GM13977 (cell line): ENCODE results near the gene HSD17B10.

ENCODE experiments used
- DNase-seq: peaks from one replicate; pipeline ENCODE4 v3.0.0; 2012; ENCODE audit warnings: low spot score
- in situ Hi-C: fragments of 300-500 bp; cut with MboI; formaldehyde crosslinking; loops from one replicate; pipeline ENCODE4 v1.12.0; 2022; ENCODE audit warnings: low sequenced_read_pairs, low pct_unique_long_range_greater_than_20kb, mixed read lengths, inconsistent platforms; ENCODE audit not compliant: unreplicated experiment
- TF ChIP-seq, protein P1 (sequence below): IDR thresholded peaks from 2 replicates; pipeline ENCODE4 v1.5.1; 2012; ENCODE audit warnings: mild to moderate bottlenecking, control low read depth; ENCODE audit not compliant: insufficient read depth; ENCODE audit errors: extremely low read depth, missing control alignments

HSD17B10 gene

DNA sequence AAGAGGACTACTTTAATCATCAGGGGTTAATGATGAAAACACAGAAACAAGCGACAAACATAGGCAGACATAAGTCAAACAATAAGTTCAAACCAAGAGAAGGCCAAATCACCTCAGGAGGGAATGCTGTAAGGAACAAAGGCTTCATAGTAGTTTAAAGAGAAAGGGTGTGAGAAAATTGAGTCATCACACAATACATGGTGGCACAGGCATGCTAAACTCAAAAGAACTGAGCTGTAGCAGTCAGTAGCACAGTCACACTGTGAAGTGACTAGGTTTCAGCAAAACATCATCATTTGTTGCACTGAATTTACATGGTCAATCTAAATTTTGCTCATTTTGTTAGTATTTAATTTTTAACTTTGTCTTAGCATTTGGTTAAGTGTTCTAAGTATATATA lies 36.0 kb downstream of the HSD17B10 start:
- TF ChIP-seq, protein P1, sequence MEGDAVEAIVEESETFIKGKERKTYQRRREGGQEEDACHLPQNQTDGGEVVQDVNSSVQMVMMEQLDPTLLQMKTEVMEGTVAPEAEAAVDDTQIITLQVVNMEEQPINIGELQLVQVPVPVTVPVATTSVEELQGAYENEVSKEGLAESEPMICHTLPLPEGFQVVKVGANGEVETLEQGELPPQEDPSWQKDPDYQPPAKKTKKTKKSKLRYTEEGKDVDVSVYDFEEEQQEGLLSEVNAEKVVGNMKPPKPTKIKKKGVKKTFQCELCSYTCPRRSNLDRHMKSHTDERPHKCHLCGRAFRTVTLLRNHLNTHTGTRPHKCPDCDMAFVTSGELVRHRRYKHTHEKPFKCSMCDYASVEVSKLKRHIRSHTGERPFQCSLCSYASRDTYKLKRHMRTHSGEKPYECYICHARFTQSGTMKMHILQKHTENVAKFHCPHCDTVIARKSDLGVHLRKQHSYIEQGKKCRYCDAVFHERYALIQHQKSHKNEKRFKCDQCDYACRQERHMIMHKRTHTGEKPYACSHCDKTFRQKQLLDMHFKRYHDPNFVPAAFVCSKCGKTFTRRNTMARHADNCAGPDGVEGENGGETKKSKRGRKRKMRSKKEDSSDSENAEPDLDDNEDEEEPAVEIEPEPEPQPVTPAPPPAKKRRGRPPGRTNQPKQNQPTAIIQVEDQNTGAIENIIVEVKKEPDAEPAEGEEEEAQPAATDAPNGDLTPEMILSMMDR, result no peak
- in situ Hi-C loops, result no loop called here
- no peak for DNase-seq

DNA sequence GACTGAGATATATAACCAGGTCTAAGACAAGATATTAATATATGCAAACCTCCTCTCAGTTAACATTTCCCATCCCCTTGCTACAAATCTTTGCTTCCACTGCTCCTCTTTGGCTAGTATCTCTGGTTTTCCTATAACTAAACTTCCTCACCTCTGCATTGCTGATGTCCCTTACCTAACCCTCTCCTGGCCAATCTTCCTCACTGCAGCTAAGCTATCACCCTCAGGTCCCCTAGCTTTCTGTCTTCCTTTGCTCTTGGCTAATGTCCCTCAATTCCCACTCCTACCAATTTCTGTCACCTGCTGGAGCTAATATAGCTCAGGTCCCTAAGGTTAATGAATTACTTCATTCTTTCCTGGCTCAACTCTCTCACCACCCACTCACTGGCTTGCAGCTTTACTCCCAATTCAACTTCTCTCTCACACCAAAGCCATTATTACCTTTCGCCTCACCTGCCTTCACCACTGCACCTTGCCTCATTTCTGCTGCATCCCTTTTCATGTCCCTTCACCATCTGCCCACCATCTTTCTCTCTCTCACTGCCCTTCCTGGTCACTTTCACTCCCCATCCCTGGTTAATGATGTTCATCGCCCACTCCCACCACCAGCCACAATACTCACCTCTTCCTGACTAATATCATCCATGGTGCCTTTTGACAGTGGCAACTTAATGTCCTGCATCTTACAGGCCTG lies 38.4 kb downstream of the HSD17B10 start:
- DNase-seq, result no peak
- TF ChIP-seq, protein P1, result no peak
- in situ Hi-C loops, result no loop called here

DNA sequence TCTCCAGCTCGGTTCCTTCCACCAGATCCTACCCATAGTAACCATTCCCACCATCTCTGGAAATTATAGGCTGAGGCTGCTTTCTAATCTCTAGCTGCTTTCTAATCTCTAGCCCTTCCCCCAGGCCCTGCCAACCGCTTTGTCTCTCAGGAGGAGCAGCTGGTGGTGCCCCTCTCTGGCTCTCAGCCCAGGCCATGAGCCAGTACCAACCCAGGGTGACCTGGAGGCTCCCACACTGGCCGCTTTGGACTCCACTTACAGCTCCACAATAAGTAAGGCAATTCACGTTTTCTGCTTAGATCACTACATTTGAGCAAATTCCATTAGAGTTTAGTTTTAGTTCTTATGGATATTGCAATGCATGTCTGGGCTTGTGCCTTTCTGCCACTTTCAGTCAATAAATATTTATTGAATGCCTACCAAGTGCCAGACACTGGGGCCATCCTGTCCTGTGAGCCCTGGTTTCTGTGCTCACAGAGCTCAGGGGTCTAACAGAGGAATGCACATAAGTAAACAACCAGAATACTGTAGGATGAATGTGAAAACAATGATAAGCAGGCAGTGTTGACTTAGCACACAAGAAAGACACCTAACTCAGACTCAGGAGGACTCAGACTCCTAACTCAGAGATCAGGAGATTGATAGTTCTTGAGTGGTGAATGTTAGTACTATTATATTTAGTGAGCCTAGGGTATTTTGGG lies 50.6 kb downstream of the HSD17B10 start:
- in situ Hi-C loops, result no loop called here
- DNase-seq, result no peak
- TF ChIP-seq, protein P1, result no peak
